ENCODE data around the gene ANKRD44.

DNA sequence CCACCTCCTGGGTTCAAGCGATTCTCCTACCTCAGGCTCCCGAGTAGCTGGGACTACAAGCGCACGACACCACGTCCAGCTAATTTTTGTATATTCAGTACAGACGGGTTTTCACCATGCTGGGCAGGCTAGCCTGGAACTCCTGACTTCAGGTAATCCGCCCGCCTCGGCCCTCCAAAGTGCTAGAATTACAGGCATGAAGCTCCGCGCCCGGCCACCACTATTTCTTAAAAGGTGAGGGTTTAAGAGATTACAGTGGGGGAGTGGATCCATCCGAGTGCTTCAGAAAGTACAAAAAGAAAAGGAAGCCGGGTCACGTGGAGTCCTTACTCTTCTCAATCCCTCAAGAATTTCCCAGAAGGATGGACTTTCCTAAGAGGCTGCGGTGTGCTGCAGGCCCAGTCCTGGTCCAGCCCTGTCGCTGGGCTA lies 146.9 kb downstream of the ANKRD44 start:
- TF ChIP-seq, protein P1, sequence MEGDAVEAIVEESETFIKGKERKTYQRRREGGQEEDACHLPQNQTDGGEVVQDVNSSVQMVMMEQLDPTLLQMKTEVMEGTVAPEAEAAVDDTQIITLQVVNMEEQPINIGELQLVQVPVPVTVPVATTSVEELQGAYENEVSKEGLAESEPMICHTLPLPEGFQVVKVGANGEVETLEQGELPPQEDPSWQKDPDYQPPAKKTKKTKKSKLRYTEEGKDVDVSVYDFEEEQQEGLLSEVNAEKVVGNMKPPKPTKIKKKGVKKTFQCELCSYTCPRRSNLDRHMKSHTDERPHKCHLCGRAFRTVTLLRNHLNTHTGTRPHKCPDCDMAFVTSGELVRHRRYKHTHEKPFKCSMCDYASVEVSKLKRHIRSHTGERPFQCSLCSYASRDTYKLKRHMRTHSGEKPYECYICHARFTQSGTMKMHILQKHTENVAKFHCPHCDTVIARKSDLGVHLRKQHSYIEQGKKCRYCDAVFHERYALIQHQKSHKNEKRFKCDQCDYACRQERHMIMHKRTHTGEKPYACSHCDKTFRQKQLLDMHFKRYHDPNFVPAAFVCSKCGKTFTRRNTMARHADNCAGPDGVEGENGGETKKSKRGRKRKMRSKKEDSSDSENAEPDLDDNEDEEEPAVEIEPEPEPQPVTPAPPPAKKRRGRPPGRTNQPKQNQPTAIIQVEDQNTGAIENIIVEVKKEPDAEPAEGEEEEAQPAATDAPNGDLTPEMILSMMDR (IDR thresholded peaks at IDR 0.05) = no peak
- TF ChIP-seq POLR2A (IDR thresholded peaks at IDR 0.05) = no peak
